Peyer's patch (tissue), 4 donors: ENCODE data around the gene SHCBP1L. TPM values are rescaled to one million over a fixed set of nuclear protein-coding genes. Genes with fewer than 3 reads are reported as not detected.

Experiments used
- DNase-seq, 3 donors: peaks; one replicate each; pipeline ENCODE4 v3.0.0-alpha.2; 2017 to 2019
- H3K27ac ChIP-seq, 4 donors: fragments of 200-600 bp; sonication (generic); one replicate each; pipeline ENCODE4 v1.5.1; 2016 to 2019
- H3K27me3 ChIP-seq, 2 donors: fragments of 200-600 bp; sonication (generic); one replicate each; pipeline ENCODE4 v1.5.1; 2019
- H3K36me3 ChIP-seq, 3 donors: fragments of 200-600 bp; sonication (generic); one replicate each; pipeline ENCODE4 v1.5.1; 2016 to 2019
- H3K4me1 ChIP-seq, 4 donors: fragments of 200-600 bp; sonication (generic); one replicate each; pipeline ENCODE4 v1.5.1; 2016 to 2019
- H3K4me3 ChIP-seq, 4 donors: fragments of 200-600 bp; sonication (generic); 1 replicate in 3 of 4; 2 replicates in 1 of 4; pipeline ENCODE4 v1.5.1; 2016 to 2019; ENCODE audit warnings: mild to moderate bottlenecking in 1 of 4
- H3K9me3 ChIP-seq, 4 donors: fragments of 200-600 bp; sonication (generic); one replicate each; pipeline ENCODE4 v1.5.1; 2016 to 2019; ENCODE audit warnings: mild to moderate bottlenecking in 1 of 4
- CTCF ChIP-seq, 6 experiments: fragments of 450-650 bp in 4 of 6; fragments of 200-600 bp in 2 of 6; sonication (generic) in 1 of 6; IDR thresholded peaks; one replicate each; pipeline ENCODE4 v1.5.1; 2017 to 2019; ENCODE audit warnings: antibody characterized with exemption in 6 of 6, mild to moderate bottlenecking in 3 of 6, moderate library complexity in 1 of 6
- POLR2A ChIP-seq, 2 donors: fragments of 450-650 bp; IDR thresholded peaks; one replicate each; pipeline ENCODE4 v1.5.1; 2017; ENCODE audit warnings: antibody characterized with exemption in 2 of 2, mild to moderate bottlenecking in 2 of 2, moderate library complexity in 2 of 2
- total RNA-seq, 4 donors: library from RNA; depleted of rRNA; stranded (reverse); fragments of >200 nt; gene quantifications; one replicate each; pipeline ENCODE4 v1.1.0, GENCODE V29; 2016

Gene SHCBP1L
- total RNA-seq, 4 donors from 2014 or later = not detected

- no peak for DNase-seq
- TF ChIP-seq CTCF (IDR thresholded peaks at IDR 0.05) = no peak
- TF ChIP-seq POLR2A (IDR thresholded peaks at IDR 0.05) = no peak
- no peaks in the 10 kb centered on the region for H3K27me3 ChIP-seq
- H3K4me1 ChIP-seq = no peaks in the 10 kb centered on the region
- H3K4me3 ChIP-seq = no peak overlapping the region
- no peaks in the 10 kb centered on the region for H3K9me3 ChIP-seq
- H3K36me3 ChIP-seq = no peaks in the 10 kb centered on the region
- no peak overlapping the region for H3K27ac ChIP-seq
These were observed 18.3 kb upstream of the SHCBP1L start for GRCh38 chr1:182971219-182971618.

- no peaks in the 10 kb centered on the region for H3K27me3 ChIP-seq
- TF ChIP-seq CTCF (IDR thresholded peaks at IDR 0.05) = no peak
- no peak for TF ChIP-seq POLR2A (IDR thresholded peaks at IDR 0.05)
- H3K4me3 ChIP-seq = no peak overlapping the region
- no peaks in the 10 kb centered on the region for H3K4me1 ChIP-seq
- H3K27ac ChIP-seq = no peak overlapping the region
- H3K9me3 ChIP-seq = no peaks in the 10 kb centered on the region
- DNase-seq = no peak
- H3K36me3 ChIP-seq = no peaks in the 10 kb centered on the region
These were observed 16.1 kb upstream of the SHCBP1L start for GRCh38 chr1:182968836-182969734.

- no peak for DNase-seq
- no peak for TF ChIP-seq POLR2A (IDR thresholded peaks at IDR 0.05)
- TF ChIP-seq CTCF (IDR thresholded peaks at IDR 0.05) = no peak
These were observed 15.3 kb upstream of the SHCBP1L start for GRCh38 chr1:182968151-182968741.

GRCh38 chr1:182965861-182966260 lies 12.9 kb upstream of the SHCBP1L start:
- no peak overlapping the region for H3K27ac ChIP-seq
- H3K27me3 ChIP-seq = no peaks in the 10 kb centered on the region
- H3K36me3 ChIP-seq = no peaks in the 10 kb centered on the region
- no peak for DNase-seq
- H3K4me1 ChIP-seq = no peaks in the 10 kb centered on the region
- H3K9me3 ChIP-seq = no peaks in the 10 kb centered on the region
- TF ChIP-seq POLR2A (IDR thresholded peaks at IDR 0.05) (no peak), CTCF (IDR thresholded peaks at IDR 0.05) (no peak)
- no peak overlapping the region for H3K4me3 ChIP-seq

More at GRCh38 chr1:182968151-182968741, 15.3 kb upstream of the SHCBP1L start:
- Histone ChIP-seq H3K36me3 (no peaks in the 10 kb centered on the region), H3K27me3 (no peaks in the 10 kb centered on the region), H3K9me3 (no peaks in the 10 kb centered on the region), H3K4me3 (no peak overlapping the region), H3K27ac (no peak overlapping the region), H3K4me1 (no peaks in the 10 kb centered on the region)

- no peak for DNase-seq
- H3K9me3 ChIP-seq = no peaks in the 10 kb centered on the region
- no peaks in the 10 kb centered on the region for H3K4me1 ChIP-seq
These were observed 12.1 kb upstream of the SHCBP1L start for GRCh38 chr1:182965096-182965495.

More at GRCh38 chr1:182965096-182965495, 12.1 kb upstream of the SHCBP1L start:
- H3K27ac ChIP-seq = no peak overlapping the region
- TF ChIP-seq POLR2A (IDR thresholded peaks at IDR 0.05) = no peak
- TF ChIP-seq CTCF (IDR thresholded peaks at IDR 0.05) = no peak
- no peaks in the 10 kb centered on the region for H3K27me3 ChIP-seq
- no peaks in the 10 kb centered on the region for H3K36me3 ChIP-seq
- no peak overlapping the region for H3K4me3 ChIP-seq
